ENCODE measurements around the gene AXIN1. TPM values are rescaled to one million over a fixed set of nuclear protein-coding genes. Genes with fewer than 3 reads are reported as not detected.
A peak's percentile ranks its signal among the peaks of the same experiment; 100 is the strongest.
"Not testable (repeated sequence)": the region's sequence is repeated elsewhere in the genome, so short reads cannot be mapped to it uniquely, and the experiment has no call there.

Gene AXIN1
- total RNA-seq, 4 donors from 2014 or later: 17.5 to 29.7 (median 26.4) TPM

DNA sequence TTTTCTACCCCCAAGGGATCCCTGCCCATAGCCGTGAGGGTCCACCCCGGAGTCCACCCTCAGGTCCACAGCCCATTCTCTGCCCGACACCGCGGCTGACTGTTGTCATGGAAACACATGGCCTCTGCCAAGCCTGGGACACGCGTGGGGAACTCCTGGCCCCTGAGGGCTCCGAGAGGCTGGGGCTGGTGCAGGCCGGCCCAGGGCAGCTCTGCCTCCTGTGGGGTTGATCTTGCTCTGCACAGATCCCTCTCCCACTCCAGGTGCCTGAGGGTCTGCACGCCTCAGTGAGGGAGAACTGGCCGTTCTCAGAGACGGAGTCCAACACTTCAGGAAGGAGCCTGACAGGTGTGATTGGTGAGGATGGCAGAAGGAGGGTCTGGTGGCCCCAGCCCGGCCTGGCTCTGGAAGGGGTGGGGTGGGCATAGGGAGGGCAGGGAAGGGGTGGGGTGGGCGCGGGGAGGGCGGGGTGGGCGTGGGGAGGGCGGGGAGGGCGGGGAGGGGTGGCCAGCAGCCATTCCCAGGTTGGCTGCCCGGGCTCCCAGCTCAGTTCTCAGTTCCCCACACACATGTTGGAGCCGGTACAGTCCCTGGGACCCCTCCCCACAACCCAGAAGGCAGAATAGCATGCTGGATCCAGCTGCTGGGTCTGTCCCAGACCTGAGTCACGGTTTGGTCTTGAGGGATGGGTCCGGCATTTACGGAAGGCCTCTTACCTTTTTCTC, 11.4 kb upstream of the AXIN1 start:
- WGBS, 2 donors: 0 to 28% methylated on average over 1 to 8 of the region's 24 CpGs
- Histone ChIP-seq H3K4me1 (no peaks in the 10 kb centered on the region), H3K36me3 (peaks cover 23 to 26% of the 10 kb centered on the region in 2 donors), H3K27me3 (no peaks in the 10 kb centered on the region), H3K27ac (no peak overlapping the region), H3K4me3 (replicated peaks in 1 of 3) (no peak overlapping the region), H3K9me3 (no peaks in the 10 kb centered on the region)
- TF ChIP-seq, protein P1, sequence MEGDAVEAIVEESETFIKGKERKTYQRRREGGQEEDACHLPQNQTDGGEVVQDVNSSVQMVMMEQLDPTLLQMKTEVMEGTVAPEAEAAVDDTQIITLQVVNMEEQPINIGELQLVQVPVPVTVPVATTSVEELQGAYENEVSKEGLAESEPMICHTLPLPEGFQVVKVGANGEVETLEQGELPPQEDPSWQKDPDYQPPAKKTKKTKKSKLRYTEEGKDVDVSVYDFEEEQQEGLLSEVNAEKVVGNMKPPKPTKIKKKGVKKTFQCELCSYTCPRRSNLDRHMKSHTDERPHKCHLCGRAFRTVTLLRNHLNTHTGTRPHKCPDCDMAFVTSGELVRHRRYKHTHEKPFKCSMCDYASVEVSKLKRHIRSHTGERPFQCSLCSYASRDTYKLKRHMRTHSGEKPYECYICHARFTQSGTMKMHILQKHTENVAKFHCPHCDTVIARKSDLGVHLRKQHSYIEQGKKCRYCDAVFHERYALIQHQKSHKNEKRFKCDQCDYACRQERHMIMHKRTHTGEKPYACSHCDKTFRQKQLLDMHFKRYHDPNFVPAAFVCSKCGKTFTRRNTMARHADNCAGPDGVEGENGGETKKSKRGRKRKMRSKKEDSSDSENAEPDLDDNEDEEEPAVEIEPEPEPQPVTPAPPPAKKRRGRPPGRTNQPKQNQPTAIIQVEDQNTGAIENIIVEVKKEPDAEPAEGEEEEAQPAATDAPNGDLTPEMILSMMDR (IDR thresholded peaks at IDR 0.05): no peak
- no peak for TF ChIP-seq POLR2A (IDR thresholded peaks at IDR 0.05)
- intact Hi-C loops (cut with DNase I): no loop called here
- DNase-seq: peak; percentile 52 to 56

DNA sequence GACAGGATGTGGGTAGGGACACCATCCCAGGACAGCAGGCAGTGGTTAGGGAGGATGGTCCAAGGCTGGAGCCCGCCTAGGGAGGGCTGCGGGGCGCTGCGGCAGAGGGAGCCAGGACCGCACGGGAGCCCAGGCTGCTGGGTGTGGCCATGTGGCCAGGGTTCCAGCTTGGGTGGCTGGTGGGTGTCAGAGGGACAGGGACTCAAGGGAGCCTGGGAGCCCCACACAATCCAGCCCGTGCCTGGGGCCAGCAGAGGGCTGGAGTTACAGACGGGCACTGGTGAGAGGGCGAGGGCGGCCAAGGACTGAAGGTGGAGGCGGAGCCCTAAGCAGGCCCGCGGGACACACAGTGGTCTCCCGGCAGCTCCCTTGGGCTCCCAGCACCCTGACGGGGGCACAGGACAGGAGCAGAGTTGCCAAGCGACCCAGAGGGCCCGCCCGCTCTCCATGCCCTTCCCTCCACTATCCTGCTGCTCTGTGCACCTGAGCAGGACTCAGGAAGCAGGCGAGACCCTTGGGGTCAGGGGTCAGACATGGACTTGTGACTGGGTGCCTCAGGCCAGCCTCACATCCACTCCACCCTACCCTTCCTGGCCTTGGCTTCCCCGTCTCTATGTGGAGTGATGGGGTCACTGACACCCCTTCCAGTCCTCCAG, 10.7 kb upstream of the AXIN1 start:
- no peaks in the 10 kb centered on the region for H3K9me3 ChIP-seq
- intact Hi-C loops (cut with DNase I): no loop called here
- H3K27ac ChIP-seq: no peak overlapping the region
- no peaks in the 10 kb centered on the region for H3K4me1 ChIP-seq
- WGBS, 2 donors: 62 to 64% methylated on average over 12 of the region's 20 CpGs
- H3K4me3 ChIP-seq (replicated peaks in 1 of 3): no peak overlapping the region
- H3K27me3 ChIP-seq: no peaks in the 10 kb centered on the region
- H3K36me3 ChIP-seq: peaks cover 17 to 19% of the 10 kb centered on the region in 2 donors
- no peak for DNase-seq
- TF ChIP-seq, protein P1 (IDR thresholded peaks at IDR 0.05): no peak
- no peak for TF ChIP-seq POLR2A (IDR thresholded peaks at IDR 0.05)

DNA sequence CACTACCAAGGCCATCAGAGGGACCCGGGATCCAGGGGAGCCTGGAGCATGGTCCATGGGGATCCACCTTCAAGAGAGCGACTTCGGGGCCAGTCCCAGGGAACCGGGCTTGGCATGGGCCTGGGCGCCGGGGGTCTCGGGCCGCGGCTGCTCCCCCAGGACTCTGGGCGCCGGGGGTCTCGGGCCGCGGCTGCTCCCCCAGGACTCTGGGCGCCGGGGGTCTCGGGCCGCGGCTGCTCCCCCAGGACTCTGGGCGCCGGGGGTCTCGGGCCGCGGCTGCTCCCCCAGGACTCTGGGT, 10.1 kb upstream of the AXIN1 start:
- WGBS, 2 donors: no CpG with 5 or more reads among the region's 24 CpGs
- H3K4me3 ChIP-seq (replicated peaks in 1 of 3); H3K4me1 ChIP-seq; intact Hi-C loops (cut with DNase I); H3K9me3 ChIP-seq; DNase-seq; H3K27ac ChIP-seq; H3K27me3 ChIP-seq: not testable (repeated sequence)
- H3K36me3 ChIP-seq: peaks cover 11 to 13% of the 10 kb centered on the region in 2 donors

DNA sequence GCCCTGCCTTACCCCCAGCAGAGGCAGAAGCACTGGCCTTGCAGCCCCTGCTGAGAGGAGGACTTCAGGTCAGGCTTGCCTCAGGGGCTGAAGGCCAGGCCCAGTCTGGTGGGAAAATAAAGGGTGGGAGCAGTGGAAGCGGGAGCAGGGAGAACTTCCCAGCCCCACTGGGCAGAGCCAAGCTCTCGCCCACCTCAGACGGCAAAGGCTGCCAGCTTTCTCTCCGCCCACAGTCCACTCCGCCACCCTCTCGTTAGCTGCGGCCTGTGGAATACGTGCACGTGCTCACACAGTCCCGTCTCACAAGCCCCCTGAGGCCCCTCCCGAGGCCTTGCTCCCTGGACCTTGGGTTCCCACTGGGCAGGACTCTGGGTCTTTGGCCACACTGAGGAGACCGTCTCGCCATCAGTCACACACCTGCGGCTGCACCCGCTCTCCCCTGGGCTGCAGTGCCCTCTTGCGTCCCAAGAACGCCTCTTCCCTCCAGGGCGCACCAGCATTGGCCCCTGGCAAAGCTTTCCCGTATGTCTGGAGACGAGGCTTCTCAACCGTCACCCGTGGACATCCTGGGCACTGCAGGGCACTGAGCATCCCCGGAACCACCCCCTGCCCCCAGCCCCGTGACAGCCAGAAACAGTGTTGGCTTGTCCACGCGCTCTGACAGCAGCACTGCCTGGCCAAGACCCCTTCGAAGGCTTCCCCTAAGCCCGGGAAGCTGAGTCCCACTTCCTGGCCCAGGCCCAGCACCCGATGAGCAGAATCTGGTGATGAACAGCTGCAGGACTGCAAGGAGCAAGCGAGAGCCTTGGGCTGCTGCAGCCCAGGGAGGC, 9.6 kb upstream of the AXIN1 start:
- Histone ChIP-seq H3K27me3 (no peaks in the 10 kb centered on the region), H3K4me1 (no peaks in the 10 kb centered on the region), H3K4me3 (replicated peaks in 1 of 3) (no peak overlapping the region), H3K9me3 (no peaks in the 10 kb centered on the region), H3K27ac (no peak overlapping the region), H3K36me3 (peaks cover 7 to 8% of the 10 kb centered on the region in 2 donors)
- 27 to 34% methylated on average over 11 to 15 of the region's 30 CpGs for WGBS, 2 donors
- TF ChIP-seq, protein P1 (IDR thresholded peaks at IDR 0.05): peak in 5 of 6 experiments; percentile 68 to 91 (median 74)
- TF ChIP-seq POLR2A (IDR thresholded peaks at IDR 0.05): no peak
- intact Hi-C loops (cut with DNase I): no loop called here
- peak; percentile 79 to 83 for DNase-seq

DNA sequence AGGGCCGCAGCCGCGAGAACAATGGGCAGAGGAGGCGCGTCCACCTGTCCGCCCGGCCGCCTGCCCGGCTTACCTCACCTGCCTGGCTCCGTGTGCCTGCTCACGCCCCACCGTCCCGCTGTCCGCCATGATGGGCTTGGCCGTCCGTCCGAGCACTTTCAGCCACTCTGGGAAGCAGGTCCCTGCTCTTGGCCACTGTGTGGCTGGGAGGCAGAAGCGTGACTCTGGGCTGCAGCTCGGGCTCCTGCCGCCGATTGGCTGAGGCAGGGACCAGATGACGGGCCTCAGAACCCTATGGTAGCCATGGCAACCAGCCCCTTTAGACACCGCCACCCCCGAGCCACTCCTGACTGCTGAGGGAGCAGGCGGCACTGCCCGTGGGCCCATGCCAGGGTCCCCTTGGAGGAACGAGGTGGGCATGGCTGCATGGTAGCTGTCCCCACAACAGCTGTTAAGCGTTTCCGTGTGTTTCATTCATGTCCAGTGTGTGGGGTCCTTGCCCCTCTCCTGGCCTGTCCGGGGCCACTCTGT, 8.9 kb upstream of the AXIN1 start:
- H3K36me3 ChIP-seq: peaks cover under 1 to 1% of the 10 kb centered on the region in 2 donors
- intact Hi-C loops (cut with DNase I): no loop called here
- no peak overlapping the region for H3K27ac ChIP-seq
- no peaks in the 10 kb centered on the region for H3K27me3 ChIP-seq
- TF ChIP-seq, protein P1 (IDR thresholded peaks at IDR 0.05): no peak
- no peak for TF ChIP-seq POLR2A (IDR thresholded peaks at IDR 0.05)
- no peaks in the 10 kb centered on the region for H3K9me3 ChIP-seq
- H3K4me3 ChIP-seq (replicated peaks in 1 of 3): no peak overlapping the region
- DNase-seq: no peak
- WGBS, 2 donors: 91% methylated on average over 14 to 30 of the region's 30 CpGs
- no peaks in the 10 kb centered on the region for H3K4me1 ChIP-seq

Data from thyroid gland (tissue), 4 donors.